Neural progenitor cell (in vitro differentiated cells): ENCODE results near the gene CENATAC. TPM values are rescaled to one million over a fixed set of nuclear protein-coding genes. Genes with fewer than 3 reads are reported as not detected.

Experiments
- DNase-seq: peaks from one replicate; pipeline ENCODE4 v3.0.0-alpha.2; 2016; ENCODE audit warnings: low spot score
- H2AFZ ChIP-seq: fragments of 200-600 bp; sonication (generic); replicated peaks from 2 replicates; pipeline ENCODE4 v1.6.1; 2016; ENCODE audit warnings: antibody characterized with exemption
- H3F3A ChIP-seq: fragments of 200-600 bp; sonication (generic); 2 replicates; pipeline ENCODE4 v1.6.1; 2016; ENCODE audit warnings: antibody characterized with exemption, low read depth
- H3K27ac ChIP-seq: fragments of 200-600 bp; sonication (generic); 2 replicates; pipeline ENCODE4 v1.5.1; 2016; ENCODE audit warnings: mild to moderate bottlenecking
- H3K27me3 ChIP-seq: fragments of 200-600 bp; sonication (generic); 2 replicates; pipeline ENCODE4 v1.6.1; 2016; ENCODE audit warnings: mild to moderate bottlenecking, moderate library complexity
- H3K36me3 ChIP-seq: fragments of 200-600 bp; sonication (generic); 2 replicates; pipeline ENCODE4 v1.5.1; 2016
- H3K4me1 ChIP-seq: fragments of 200-600 bp; sonication (generic); 2 replicates; pipeline ENCODE4 v1.6.1; 2016; ENCODE audit warnings: mixed run types
- H3K4me2 ChIP-seq: fragments of 200-600 bp; sonication (generic); 2 replicates; pipeline ENCODE4 v1.6.1; 2016
- H3K4me3 ChIP-seq: fragments of 200-600 bp; sonication (generic); 2 replicates; pipeline ENCODE4 v1.5.1; 2016
- H3K79me2 ChIP-seq: fragments of 200-600 bp; sonication (generic); 2 replicates; pipeline ENCODE4 v1.6.1; 2016; ENCODE audit warnings: low read depth
- H3K9ac ChIP-seq: fragments of 200-600 bp; sonication (generic); 2 replicates; pipeline ENCODE4 v1.6.1; 2016
- H3K9me3 ChIP-seq: fragments of 200-600 bp; sonication (generic); 2 replicates; pipeline ENCODE4 v1.5.1; 2016; ENCODE audit warnings: low read depth
- H4K20me1 ChIP-seq: fragments of 200-600 bp; sonication (generic); 2 replicates; pipeline ENCODE4 v1.6.1; 2016; ENCODE audit warnings: low read depth
- H3K27ac Mint-ChIP-seq: 3 replicates; pipeline ENCODE4 v1.8.0; 2021; ENCODE audit warnings: mixed read lengths
- H3K27me3 Mint-ChIP-seq: 2 replicates; pipeline ENCODE4 v1.8.0; 2022; ENCODE audit warnings: low read depth, mild to moderate bottlenecking, inconsistent platforms, moderate library complexity, mixed read lengths; ENCODE audit not compliant: insufficient read depth
- H3K36me3 Mint-ChIP-seq: 3 replicates; pipeline ENCODE4 v1.8.0; 2021; ENCODE audit warnings: mixed read lengths
- H3K4me1 Mint-ChIP-seq: 3 replicates; pipeline ENCODE4 v1.8.0; 2021; ENCODE audit warnings: mixed read lengths
- H3K4me3 Mint-ChIP-seq: 3 replicates; pipeline ENCODE4 v1.8.0; 2021; ENCODE audit warnings: mild to moderate bottlenecking, moderate library complexity, mixed read lengths
- H3K9me3 Mint-ChIP-seq: 3 replicates; pipeline ENCODE4 v1.8.0; 2020; ENCODE audit warnings: mixed read lengths
- CTCF ChIP-seq: fragments of 200-600 bp; sonication (generic); IDR thresholded peaks from 2 replicates; pipeline ENCODE4 v1.5.1; 2017; ENCODE audit warnings: antibody characterized with exemption, mild to moderate bottlenecking
- EZH2 ChIP-seq: fragments of 200-600 bp; sonication (generic); IDR thresholded peaks from 2 replicates; pipeline ENCODE4 v1.6.1; 2017; ENCODE audit warnings: antibody characterized with exemption, mild to moderate bottlenecking, moderate library complexity
- EZH2phosphoT487 ChIP-seq: fragments of 200-600 bp; sonication (generic); IDR thresholded peaks from 2 replicates; pipeline ENCODE4 v1.6.1; 2017; ENCODE audit warnings: antibody characterized with exemption
- total RNA-seq: library from RNA; depleted of rRNA; stranded (reverse); fragments of >200 nt; gene quantifications from 2 replicates; pipeline ENCODE4 v1.2.3, GENCODE V29; 2015; ENCODE audit warnings: low replicate concordance

The CENATAC gene
- total RNA-seq, 1 donor from 2014 or later, result 46.4 TPM

- peak overlapping the region; percentile 99 for H3K4me3 Mint-ChIP-seq
- Histone ChIP-seq H3K9me3 (no peaks in the 10 kb centered on the region), H3K4me1 (peaks cover 14% of the 10 kb centered on the region), H3F3A (peaks cover 16% of the 10 kb centered on the region), H3K9ac (peak overlapping the region; percentile 65), H3K4me2 (peak overlapping the region; percentile 86), H3K4me3 (peak overlapping the region; percentile 91), H3K27me3 (no peaks in the 10 kb centered on the region), H3K36me3 (peaks cover 12% of the 10 kb centered on the region), H4K20me1 (no peaks in the 10 kb centered on the region), H2AFZ (peak overlapping the region; percentile 51), H3K27ac (no peak overlapping the region), H3K79me2 (peaks cover 60% of the 10 kb centered on the region)
- no peak for DNase-seq
- peak overlapping the region; percentile 62 for H3K27ac Mint-ChIP-seq
- peaks cover 22% of the 10 kb centered on the region for H3K36me3 Mint-ChIP-seq
- no peaks in the 10 kb centered on the region for H3K9me3 Mint-ChIP-seq
- H3K27me3 Mint-ChIP-seq, result no peaks in the 10 kb centered on the region
- H3K4me1 Mint-ChIP-seq, result peaks cover 25% of the 10 kb centered on the region
- TF ChIP-seq EZH2phosphoT487, result no peak
These were observed 415 bp downstream of the CENATAC start for GRCh38 chr11:118998388-118998717.

GRCh38 chr11:118998822-118999221 lies 884 bp downstream of the CENATAC start:
- peak; percentile 53 for DNase-seq

GRCh38 chr11:119000906-119001305 lies 3.0 kb downstream of the CENATAC start:
- H2AFZ ChIP-seq, result no peak overlapping the region
- no peak overlapping the region for H3K9ac ChIP-seq
- no peaks in the 10 kb centered on the region for H3K9me3 Mint-ChIP-seq
- H3K79me2 ChIP-seq, result peaks cover 58% of the 10 kb centered on the region
- H3K36me3 Mint-ChIP-seq, result peaks cover 20% of the 10 kb centered on the region
- peaks cover 14% of the 10 kb centered on the region for H3K4me1 ChIP-seq
- no peak for DNase-seq
- H3K36me3 ChIP-seq, result peaks cover 12% of the 10 kb centered on the region
- peaks cover 25% of the 10 kb centered on the region for H3K4me1 Mint-ChIP-seq
- no peak overlapping the region for H3K27ac ChIP-seq
- H3K27me3 ChIP-seq, result no peaks in the 10 kb centered on the region
- no peaks in the 10 kb centered on the region for H4K20me1 ChIP-seq
- peaks cover 16% of the 10 kb centered on the region for H3F3A ChIP-seq
- no peak overlapping the region for H3K4me3 ChIP-seq
- H3K9me3 ChIP-seq, result no peaks in the 10 kb centered on the region
- no peak overlapping the region for H3K4me3 Mint-ChIP-seq
- H3K27me3 Mint-ChIP-seq, result no peaks in the 10 kb centered on the region
- TF ChIP-seq EZH2, result no peak
- no peak for TF ChIP-seq CTCF
- no peak for TF ChIP-seq EZH2phosphoT487
- no peak overlapping the region for H3K4me2 ChIP-seq
- H3K27ac Mint-ChIP-seq, result no peak overlapping the region

More at GRCh38 chr11:118998822-118999221, 884 bp downstream of the CENATAC start:
- no peak overlapping the region for H3K27ac ChIP-seq
- peaks cover 16% of the 10 kb centered on the region for H3F3A ChIP-seq
- H3K4me3 ChIP-seq, result peak overlapping the region; percentile 91
- peaks cover 14% of the 10 kb centered on the region for H3K4me1 ChIP-seq
- peak overlapping the region; percentile 99 for H3K4me3 Mint-ChIP-seq
- peaks cover 12% of the 10 kb centered on the region for H3K36me3 ChIP-seq
- H3K4me2 ChIP-seq, result peak overlapping the region; percentile 86
- H3K36me3 Mint-ChIP-seq, result peaks cover 19% of the 10 kb centered on the region
- no peaks in the 10 kb centered on the region for H3K27me3 Mint-ChIP-seq
- peak overlapping the region; percentile 65 for H3K9ac ChIP-seq
- H4K20me1 ChIP-seq, result no peaks in the 10 kb centered on the region
- peaks cover 60% of the 10 kb centered on the region for H3K79me2 ChIP-seq
- no peaks in the 10 kb centered on the region for H3K9me3 Mint-ChIP-seq
- no peaks in the 10 kb centered on the region for H3K27me3 ChIP-seq
- H3K27ac Mint-ChIP-seq, result peak overlapping the region; percentile 62
- no peaks in the 10 kb centered on the region for H3K9me3 ChIP-seq
- no peak overlapping the region for H2AFZ ChIP-seq
- TF ChIP-seq CTCF (no peak), EZH2 (no peak), EZH2phosphoT487 (no peak)
- H3K4me1 Mint-ChIP-seq, result peaks cover 25% of the 10 kb centered on the region

- no peak overlapping the region for H3K27ac Mint-ChIP-seq
- no peak overlapping the region for H3K4me3 Mint-ChIP-seq
- TF ChIP-seq CTCF (no peak), EZH2phosphoT487 (no peak), EZH2 (no peak)
- peaks cover 21% of the 10 kb centered on the region for H3K36me3 Mint-ChIP-seq
- peaks cover 3% of the 10 kb centered on the region for H3K79me2 ChIP-seq
- no peak for DNase-seq
- no peaks in the 10 kb centered on the region for H3K4me1 ChIP-seq
- no peaks in the 10 kb centered on the region for H4K20me1 ChIP-seq
- H3K27me3 Mint-ChIP-seq, result no peaks in the 10 kb centered on the region
- no peak overlapping the region for H2AFZ ChIP-seq
- no peak overlapping the region for H3K9ac ChIP-seq
- peaks cover 3% of the 10 kb centered on the region for H3K36me3 ChIP-seq
- no peak overlapping the region for H3K4me2 ChIP-seq
- H3K9me3 ChIP-seq, result no peaks in the 10 kb centered on the region
- H3K4me3 ChIP-seq, result no peak overlapping the region
- no peaks in the 10 kb centered on the region for H3K27me3 ChIP-seq
- H3F3A ChIP-seq, result peaks cover 10% of the 10 kb centered on the region
- H3K9me3 Mint-ChIP-seq, result no peaks in the 10 kb centered on the region
- H3K4me1 Mint-ChIP-seq, result no peaks in the 10 kb centered on the region
- no peak overlapping the region for H3K27ac ChIP-seq
These were observed 8.7 kb downstream of the CENATAC start for GRCh38 chr11:119006656-119007055.
